ENCODE results near the gene CDON.

The CDON gene

DNA sequence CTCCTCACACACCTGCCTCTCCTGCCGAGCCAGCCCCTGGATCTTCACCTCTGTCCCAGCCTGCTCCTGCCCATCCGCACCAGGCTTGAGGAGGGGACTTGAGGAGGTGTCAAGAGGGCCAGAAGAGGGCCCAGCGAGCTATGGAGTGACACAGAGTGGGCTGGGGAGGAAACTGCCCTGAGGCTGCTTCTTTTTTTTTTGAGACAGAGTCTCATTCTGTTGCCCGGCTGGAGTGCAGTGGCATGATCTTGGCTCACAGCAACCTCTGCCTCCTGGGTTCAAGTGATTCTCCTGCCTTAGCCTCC, 21.9 kb upstream of the CDON start:
- DNase-seq (ENCODE audit: low read depth in 2 of 3, low spot score in 2 of 3) = no peak

DNA sequence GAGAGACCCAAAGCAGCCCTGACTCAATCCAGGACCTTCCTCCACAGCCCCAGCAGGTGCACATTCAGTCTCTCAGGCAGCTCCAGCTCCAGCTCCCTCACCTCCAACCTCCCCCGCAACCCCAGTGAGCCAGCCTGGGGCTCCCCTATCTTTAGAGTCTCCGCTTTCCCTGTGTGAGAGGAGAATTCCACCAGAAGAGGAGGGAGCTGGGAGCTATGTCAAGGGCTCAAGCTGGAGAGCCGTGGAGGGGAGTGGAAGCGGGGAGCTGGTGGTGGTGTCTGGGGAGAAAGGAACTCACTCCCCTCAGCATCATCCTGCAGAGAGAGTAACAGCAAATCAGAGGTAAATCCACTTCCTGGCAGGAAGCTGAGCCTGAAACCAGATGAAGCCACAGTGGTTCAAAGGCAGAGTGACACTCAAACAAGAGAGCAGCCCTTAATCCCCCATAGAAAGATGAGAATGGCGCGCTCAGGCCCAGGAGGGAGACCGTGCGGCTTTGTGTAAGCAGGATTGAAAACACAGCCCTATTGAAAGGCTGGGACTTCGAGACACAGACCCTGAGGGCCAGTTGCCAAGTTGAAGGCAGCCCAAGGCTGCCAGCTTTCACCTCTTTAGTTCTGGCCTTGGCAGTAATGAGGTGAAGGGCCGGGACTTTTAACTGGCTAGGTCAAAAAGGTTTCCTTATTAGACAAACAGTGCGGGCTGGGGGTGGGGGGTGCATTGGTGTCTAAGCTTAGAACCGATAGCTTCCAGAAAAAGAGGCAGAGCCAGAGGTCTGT, 21.4 kb upstream of the CDON start:
- DNase-seq (ENCODE audit: low read depth in 2 of 3, low spot score in 2 of 3) = no peak

DNA sequence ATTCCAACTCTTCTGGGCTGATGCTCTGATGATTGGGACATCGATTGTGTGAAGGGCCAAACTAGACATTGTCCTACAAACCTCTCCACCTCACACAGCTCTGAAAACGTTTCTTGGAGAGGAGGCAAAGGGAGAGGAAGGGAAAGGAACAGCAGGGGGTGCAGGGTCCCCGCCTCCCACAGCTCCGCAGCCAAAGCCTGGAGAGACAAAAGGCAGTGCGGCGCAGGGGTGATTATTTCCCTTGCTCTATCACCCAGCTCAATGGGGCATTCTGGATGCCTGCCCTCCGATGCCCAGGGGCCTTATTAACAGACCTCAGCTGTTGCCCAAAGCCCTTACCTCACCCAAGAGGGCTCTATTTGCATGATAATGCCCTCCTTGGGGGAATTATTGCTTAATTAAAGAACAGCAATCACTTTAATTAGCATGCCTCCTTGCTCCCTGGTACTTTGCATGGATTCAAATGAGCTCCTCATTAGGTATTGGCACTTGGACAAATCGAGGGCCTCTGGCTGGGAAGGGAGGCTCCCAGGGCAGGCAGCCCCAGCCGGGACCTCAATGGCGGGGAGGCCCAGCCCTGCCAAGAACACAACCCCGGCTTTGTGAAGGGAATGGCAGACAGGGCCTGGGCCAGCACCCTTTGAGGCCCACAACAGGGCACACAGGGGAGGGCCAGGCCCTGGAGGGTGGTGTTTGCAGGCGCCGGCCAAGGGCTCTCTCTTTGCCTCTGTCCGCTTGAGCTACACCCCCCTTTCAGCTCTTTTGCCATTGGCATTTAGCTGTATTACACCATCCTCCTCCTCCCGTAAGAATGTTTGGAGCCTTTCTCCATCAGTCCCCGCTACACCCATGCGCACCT, 19.8 kb upstream of the CDON start:
- no peak for DNase-seq (ENCODE audit: low read depth in 2 of 3, low spot score in 2 of 3)

DNA sequence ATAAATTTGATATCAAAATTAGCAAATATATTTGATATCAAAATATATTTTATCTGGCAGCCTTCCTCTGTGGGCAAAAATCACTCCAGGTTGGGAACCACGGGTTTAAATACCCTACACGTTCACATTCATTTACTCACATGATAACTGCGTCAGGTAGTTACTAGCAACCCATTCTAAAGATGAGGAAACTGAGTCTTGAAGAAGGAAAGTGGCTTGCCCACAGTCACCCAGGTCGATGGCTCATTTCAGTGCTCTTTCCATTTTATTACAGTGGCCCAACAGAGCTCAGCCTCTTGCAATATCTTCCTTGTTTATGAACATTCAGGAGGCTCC, 19.2 kb upstream of the CDON start:
- DNase-seq (ENCODE audit: low read depth in 2 of 3, low spot score in 2 of 3) = no peak

DNA sequence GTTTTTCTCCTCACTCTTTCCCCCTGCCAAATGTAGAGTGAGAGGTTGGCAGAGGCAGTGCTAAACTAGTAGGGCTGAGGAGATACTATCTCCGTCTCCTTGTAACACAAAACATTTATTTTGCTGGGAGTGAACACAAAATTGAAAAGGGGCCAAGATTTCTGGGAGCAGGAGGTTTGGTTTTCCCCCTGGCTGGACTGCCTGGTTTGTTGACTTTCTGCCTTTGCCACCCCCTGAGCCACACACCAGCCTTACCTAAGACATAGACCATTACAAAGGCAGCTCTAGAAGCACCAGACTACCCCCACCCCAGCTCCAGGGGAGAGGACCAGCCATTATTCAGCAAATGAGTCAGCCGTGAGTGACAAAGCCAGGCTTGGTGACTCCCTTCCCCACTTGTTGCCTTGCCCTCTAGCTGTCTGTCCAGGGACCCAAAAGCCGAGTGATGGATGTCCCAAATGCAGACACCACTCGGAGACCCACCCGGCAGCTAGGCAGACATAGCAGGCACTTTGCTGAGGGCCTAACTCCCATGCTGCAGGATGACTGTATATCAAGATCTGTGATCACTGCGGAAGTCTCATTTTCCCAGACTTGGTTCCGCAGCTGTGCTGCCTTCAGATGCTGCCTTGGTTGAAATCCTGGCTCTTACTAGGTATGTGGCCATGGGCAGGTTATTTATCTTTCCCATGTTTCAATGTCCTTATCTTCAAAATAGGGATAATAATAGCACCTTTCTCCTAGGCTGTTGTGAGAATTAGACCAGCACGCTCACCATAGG, 17.7 kb upstream of the CDON start:
- no peak for DNase-seq (ENCODE audit: low read depth in 2 of 3, low spot score in 2 of 3)

DNA sequence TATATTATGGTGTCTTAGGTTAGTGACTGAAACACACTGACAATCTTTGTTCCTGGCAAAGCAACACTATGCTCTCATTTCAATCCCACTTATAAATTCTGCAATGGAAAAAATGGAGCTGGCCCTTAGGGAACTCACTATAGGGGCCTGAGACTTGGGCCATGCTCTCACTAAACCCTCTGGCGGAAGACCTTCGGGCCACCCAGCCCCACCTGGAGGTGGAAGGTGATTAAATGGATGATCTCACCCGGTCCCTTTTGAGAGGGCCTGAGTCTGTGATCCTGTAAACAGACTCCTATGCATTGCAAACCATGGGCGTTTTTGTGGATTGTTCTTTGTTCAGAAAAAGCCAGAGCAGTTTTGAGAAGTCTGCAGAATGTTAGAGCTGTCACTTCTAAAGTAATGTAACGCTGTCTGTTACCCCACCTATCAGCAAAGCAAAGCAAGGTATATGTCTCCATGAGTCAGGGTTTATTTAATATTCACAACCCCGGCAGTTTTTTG, 17.0 kb upstream of the CDON start:
- DNase-seq (ENCODE audit: low read depth in 2 of 3, low spot score in 2 of 3) = no peak

DNA sequence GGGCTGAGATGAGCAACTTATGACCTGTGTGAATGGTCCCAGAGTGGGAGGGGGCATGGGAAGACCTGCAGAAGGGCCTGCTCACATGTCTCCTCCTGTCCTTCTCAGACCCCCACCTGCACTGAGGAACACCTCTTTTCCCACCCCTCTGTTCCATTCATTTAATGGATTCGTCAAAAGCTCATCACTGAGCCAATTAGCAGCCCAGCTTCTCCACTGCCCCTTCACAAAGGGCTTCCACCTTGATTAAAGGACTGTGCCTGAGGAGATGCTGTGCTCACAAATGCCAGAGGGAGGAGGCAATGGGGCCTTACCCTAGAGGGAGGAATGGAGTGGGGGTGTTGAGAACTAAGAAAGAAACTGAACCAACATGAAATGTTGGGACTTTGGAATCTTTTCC, 14.0 kb upstream of the CDON start:
- no peak for DNase-seq (ENCODE audit: low read depth in 2 of 3, low spot score in 2 of 3)

DNA sequence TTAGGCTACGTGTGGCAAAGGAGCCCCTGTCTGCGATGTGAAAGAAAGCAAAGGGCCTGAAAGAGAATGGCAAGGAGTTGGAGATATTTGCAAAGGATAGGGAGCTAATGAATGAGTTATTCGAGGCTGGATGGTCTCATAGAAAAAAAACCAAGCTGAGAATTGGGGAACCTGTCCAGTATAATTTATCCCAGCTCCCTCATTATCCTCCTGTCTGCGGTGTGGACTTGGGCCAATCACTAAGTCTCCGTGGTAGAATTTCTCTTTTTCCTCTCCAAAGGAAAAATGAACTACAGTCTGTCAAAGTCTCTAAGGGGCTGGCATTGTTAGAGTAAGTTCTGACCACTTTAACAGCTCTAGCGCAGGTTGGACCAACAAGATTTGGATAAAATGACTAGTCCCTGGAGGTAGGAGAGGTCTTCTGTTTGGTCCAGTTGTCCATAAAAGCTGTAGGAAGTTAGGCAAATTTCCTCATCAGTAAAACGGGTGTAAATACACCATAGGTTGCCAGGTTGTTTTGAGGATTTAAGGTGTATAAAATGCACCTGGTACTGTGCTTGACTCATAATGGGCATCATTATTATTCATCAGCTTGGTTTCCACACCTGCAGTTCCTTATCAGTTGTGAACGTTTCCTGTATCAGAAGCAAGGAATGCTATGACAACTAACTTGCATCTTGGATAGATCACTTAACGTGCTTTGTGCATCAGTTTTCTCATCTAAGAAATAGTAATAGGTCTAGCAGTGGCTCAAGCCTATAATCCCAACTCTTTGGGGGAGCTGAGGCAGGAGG, 10.3 kb upstream of the CDON start:
- no peak for DNase-seq (ENCODE audit: low read depth in 2 of 3, low spot score in 2 of 3)

DNA sequence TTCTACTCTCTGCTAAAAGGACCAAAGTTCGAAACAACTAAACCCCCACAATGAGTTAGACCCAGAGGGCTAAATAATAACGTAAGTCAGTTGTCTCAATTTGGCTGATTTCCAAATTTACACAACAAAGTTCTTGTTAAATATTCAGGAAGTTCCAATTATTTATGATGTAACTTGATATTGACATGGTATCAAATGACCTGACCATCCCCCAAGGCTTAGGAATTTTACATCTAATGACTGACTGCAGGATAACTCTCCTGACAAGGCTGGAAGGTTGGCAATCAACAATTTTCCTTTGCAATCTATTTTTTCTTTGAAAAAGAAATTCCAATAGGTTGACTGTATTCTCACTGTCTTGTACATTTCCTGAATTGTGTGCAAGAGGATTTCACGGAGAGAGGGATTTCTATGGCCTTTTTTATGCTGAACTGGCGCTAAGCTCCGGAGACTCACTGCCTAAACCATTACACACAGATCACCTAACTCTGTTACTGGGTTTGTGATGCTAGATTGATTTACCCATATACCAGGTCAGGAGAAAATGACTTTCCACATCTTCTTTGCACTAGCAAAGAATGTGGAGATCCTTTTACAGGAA, 9.6 kb upstream of the CDON start:
- no peak for DNase-seq (ENCODE audit: low read depth in 2 of 3, low spot score in 2 of 3)

DNA sequence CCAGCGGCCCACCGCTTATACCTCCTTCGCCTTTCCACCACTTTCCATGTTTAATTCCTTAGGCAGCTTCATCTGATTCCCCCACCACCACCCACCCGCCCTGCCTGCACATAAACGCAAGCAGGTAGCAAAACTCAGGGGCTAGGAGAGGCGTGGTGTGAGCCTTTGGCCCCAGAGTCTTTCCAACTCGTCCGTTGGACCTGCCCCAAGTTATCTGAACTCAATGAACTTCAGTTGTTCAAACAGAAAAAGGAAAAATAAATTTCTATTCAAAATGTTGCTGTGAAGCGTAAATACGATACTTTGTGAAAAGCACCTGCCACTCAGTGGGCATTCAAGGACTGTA, 814 bp upstream of the CDON start:
- no peak for DNase-seq (ENCODE audit: low read depth in 2 of 3, low spot score in 2 of 3)

DNA sequence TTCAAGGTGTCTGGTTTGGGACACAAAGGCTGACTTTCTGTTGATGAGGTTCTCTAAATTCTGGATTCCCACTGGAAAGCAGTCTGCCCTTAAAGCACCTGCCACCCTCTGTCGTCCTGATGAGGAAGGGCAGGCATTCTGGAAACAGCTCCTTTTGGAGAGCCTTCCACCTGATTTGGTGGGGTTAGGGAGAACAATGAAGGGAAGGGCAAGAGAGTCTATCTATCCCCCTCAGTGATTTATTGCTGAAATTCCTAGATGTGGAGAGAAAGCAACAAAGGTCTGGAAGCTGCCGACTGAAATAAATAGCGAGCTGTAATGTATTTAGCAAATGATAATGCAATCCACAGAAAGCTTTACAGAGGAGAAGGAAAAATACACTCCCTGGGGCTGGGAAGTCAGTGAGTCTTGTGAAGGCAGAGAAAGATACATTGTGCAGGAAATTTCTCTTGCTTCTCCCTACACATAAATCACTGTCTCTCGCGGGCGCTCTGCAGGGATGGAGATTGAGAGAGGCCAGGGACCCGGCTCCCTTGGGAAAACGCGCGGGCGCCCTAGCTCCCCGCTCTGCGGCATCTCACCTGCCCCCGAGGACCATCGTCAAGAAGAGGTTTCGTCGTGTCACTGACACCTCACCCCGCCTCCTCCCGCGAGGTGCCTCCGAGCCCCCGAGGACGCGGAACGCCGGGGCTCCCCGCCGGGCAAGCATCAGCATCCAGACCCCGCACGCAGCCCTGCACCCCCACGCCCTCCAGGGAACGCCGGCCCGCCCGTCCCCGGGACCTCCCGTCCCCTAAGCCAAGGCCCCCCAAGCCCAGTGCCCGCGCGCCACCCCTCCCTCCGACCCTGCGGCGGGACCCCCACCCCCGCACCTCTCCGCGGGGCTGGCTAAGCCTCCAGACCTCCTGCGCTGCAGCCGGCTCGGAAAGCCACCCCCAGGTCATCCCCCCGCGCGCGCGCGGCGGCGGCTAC, 673 bp downstream of the CDON start:
- peak in 2 of 3 experiments; percentile 19 to 20 for DNase-seq (ENCODE audit: low read depth in 2 of 3, low spot score in 2 of 3)

DNA sequence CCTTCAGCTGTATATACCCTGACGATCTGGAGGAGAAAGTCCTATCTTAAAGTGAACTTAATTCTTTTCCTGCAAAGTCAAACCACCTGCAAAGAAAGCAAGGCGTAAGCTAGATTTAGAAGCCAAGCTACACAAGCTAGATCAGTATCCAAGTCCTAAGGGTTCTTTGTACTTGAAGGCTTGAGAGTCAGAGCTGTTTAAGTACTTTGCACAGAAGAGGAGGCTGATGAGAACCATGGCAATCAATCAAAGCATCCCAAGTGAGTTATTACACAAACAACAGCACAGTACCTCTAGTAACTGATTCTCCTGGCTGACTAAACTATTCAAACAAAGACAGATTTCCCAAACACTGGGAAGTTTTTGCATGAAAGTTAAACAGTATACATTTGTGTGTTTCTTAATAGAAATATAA, 1.9 kb downstream of the CDON start:
- no peak for DNase-seq (ENCODE audit: low read depth in 2 of 3, low spot score in 2 of 3)

DNA sequence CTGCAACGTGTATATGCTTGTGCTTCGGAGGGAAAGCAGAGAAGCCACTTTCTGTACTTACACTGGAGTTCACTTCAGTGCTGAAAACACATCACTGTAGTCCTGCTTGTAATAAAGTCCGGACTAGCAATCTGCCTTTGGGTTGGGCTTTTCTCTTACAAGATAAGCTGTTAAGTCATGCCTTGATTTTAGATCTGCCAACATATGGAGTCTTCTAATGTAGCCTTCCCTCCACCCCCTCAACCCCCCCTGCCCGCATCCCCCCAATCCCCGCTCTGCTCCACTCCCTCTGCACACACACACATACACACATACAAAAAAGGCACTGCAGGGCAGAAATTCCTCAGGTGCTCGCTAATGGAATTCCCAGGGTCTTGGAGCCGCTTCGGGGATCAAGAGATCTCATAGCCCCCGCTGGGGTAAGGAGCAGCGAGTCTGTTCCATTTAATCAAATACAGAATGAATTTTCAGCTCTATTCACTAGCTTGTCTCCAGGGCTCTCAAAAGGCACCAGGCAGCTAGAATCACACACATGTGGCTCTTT, 3.4 kb downstream of the CDON start:
- no peak for DNase-seq (ENCODE audit: low read depth in 2 of 3, low spot score in 2 of 3)

DNA sequence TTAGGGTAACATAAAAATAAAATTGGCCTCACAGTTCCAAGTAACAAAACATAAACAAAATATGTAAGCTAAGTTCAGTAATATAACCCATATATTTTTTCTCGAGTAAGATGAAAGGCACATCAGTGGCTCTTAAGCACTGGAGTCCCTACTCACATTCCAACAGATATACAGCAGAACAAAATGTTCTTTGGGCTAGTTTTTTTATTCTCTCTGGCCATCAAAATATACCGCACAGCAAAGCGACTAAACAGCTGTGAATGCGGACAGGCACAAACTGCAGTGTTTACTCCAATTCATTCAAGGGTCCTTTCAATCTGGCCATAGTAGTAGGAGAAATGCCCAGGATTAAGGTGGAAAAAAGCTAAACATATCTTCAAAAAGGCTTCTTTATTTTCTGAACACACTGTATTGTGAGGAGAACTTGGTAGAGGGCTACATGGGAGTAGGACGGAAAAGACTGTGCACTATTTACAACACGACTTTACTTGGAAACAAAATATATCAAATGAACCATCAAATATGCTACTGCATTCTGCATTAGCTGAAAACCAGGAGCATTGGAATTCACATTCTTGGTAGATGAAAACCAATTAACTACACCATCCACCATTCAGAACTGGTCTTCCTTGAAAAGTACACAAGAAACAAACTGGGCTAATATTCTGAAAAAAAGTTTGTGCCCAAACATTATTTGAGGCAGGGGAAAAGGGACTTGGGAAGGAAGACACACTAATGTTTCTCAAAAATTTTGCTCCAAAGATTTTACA, 4.4 kb downstream of the CDON start:
- DNase-seq (ENCODE audit: low read depth in 2 of 3, low spot score in 2 of 3) = no peak

DNA sequence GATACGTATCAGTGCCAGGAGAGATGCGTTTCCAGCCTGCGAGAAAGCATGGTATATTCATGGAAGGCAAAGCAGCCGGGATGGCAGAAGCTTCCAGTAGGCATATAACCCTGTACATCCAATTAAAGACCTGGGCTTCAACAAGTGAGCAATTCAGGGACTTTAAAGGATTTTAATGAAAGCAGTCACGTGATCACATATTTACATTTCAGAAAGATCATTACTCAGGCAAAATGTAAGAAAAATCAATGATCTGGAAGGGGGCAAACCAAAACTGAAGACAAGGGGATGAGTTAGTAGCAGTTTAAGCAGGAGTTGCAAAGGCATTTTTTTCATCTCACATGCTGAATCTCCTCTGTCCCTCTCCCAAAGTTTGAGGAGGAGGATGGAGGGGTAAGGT, 7.8 kb downstream of the CDON start:
- no peak for DNase-seq (ENCODE audit: low read depth in 2 of 3, low spot score in 2 of 3)

DNA sequence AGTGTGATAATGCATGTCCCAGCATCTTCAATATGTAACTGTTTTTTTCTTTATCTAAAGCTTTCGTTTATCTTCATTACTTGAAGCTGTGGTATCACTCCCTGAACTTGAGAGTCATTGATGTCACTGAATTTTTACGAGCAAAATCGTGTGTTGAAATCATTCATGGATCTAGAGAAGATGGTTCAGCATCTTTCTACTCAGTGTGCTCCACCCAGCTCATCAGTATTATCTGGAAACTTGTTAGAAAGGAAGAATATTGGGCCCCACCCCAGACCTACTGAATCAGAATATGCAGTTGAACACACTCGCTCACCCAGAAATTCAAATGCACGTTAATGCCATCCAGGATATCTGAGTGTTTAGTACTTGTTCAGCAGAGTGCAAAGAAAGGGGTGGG, 8.3 kb downstream of the CDON start:
- DNase-seq (ENCODE audit: low read depth in 2 of 3, low spot score in 2 of 3) = no peak

DNA sequence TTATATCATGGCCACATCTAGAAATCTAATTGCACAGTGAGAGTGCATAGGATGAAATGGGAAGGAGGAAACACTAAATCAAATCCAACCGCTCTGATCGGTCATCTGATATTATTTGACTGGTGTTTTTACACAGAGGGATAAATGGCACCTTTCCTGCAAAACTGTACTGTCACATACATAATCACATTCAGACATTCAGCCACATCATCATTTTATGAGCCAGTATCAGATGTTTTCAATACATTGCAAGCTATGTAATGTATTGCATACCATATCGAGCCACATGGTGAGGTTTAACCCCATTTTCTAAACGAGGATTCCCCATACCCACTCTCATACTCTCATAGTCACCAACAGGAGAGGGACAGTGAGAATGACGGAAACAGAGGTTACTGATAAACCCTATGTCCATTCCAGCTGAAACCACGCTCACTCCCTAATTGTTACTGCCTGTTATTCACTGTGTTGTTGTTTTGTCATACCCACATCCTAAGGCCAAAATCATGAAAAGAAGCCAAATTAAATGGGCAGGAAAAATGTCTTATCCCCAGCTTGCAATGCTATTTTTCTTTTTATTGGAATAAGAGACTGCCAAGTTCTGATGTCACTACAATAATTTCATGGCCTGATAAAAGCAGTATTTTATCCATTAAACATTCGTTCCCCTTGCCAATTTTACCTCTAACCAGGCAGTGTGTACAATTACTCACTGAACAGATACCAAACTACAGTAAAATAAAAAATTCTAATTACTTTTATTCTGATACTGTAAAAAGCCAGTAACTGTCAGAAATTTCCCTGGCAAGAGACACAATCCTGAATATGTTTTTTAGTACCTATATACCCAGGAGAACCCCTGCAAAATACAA, 9.0 kb downstream of the CDON start:
- no peak for DNase-seq (ENCODE audit: low read depth in 2 of 3, low spot score in 2 of 3)

DNA sequence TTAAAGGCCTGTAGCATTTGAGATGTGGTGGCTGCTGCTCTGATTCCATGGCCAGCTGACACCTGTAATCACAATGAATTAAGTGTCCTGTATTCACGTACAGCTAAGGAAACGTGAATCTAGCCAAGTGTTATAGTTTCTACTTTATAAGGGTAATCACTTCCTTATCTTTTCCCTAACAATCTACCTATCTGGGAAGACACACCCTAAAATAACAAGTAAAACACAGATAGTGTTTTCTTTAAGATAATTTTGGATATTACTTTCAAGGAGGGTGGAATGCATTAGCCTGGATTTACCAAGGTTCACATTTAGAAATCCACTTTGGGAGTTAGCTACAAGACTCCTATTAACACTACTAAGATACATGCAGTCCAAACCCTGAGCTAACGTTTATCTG, 11.5 kb downstream of the CDON start:
- no peak for DNase-seq (ENCODE audit: low read depth in 2 of 3, low spot score in 2 of 3)

Data from activated CD8-positive, alpha-beta memory T cell treated with anti-CD3 and anti-CD28 coated beads for 48 hours (primary cell).